GM23338 (cell line): Measurements from ENCODE around the gene PLIN4. TPM values are rescaled to one million over a fixed set of nuclear protein-coding genes. Genes with fewer than 3 reads are reported as not detected.

ENCODE experiments used
- ATAC-seq: fragments of 200-7000 bp; cut with Tn5 transposase; 3 replicates; pipeline ENCODE4 v1.9.1; 2020
- DNase-seq: peaks from one replicate; pipeline ENCODE4 v3.0.0-alpha.2; 2015; ENCODE audit warnings: low spot score
- H2AFZ ChIP-seq: fragments of 200-600 bp; sonication (generic); 2 replicates; pipeline ENCODE4 v1.8.0; 2016; ENCODE audit warnings: antibody characterized with exemption, mild to moderate bottlenecking, moderate library complexity
- H3F3A ChIP-seq: fragments of 200-600 bp; sonication (generic); replicated peaks from 2 replicates; pipeline ENCODE4 v1.8.0; 2017; ENCODE audit warnings: antibody characterized with exemption, mixed run types, low read depth
- H3K27ac ChIP-seq: fragments of 200-600 bp; sonication (generic); 2 replicates; pipeline ENCODE4 v1.6.1; 2016; ENCODE audit warnings: low read depth
- H3K27me3 ChIP-seq: fragments of 200-600 bp; sonication (generic); 2 replicates; pipeline ENCODE4 v1.8.0; 2016; ENCODE audit warnings: mild to moderate bottlenecking, mixed run types, moderate library complexity; ENCODE audit not compliant: insufficient read depth
- H3K36me3 ChIP-seq: fragments of 200-600 bp; sonication (generic); 2 replicates; pipeline ENCODE4 v1.8.0; 2016; ENCODE audit warnings: mild to moderate bottlenecking; ENCODE audit not compliant: insufficient read depth
- H3K4me1 ChIP-seq: fragments of 200-600 bp; sonication (generic); 2 replicates; pipeline ENCODE4 v1.8.0; 2016; ENCODE audit warnings: mild to moderate bottlenecking, moderate library complexity; ENCODE audit not compliant: insufficient read depth
- H3K4me2 ChIP-seq: fragments of 200-600 bp; sonication (generic); 2 replicates; pipeline ENCODE4 v1.7.1; 2017; ENCODE audit warnings: mixed run types
- H3K4me3 ChIP-seq: fragments of 200-600 bp; sonication (generic); 2 replicates; pipeline ENCODE4 v1.6.1; 2016; ENCODE audit warnings: mixed run types
- H3K79me2 ChIP-seq: fragments of 200-600 bp; sonication (generic); replicated peaks from 2 replicates; pipeline ENCODE4 v1.8.0; 2017; ENCODE audit warnings: mild to moderate bottlenecking; ENCODE audit not compliant: insufficient read depth
- H3K9me2 ChIP-seq: fragments of 200-600 bp; sonication (generic); 2 replicates; pipeline ENCODE4 v1.8.0; 2017; ENCODE audit not compliant: insufficient read depth
- H4K20me1 ChIP-seq: fragments of 200-600 bp; sonication (generic); replicated peaks from 2 replicates; pipeline ENCODE4 v1.8.0; 2017; ENCODE audit warnings: mild to moderate bottlenecking; ENCODE audit not compliant: insufficient read depth
- H3K27ac Mint-ChIP-seq: 2 replicates; pipeline ENCODE4 v1.8.0; 2020; ENCODE audit warnings: inconsistent platforms, mild to moderate bottlenecking, moderate library complexity, mixed read lengths
- H3K27me3 Mint-ChIP-seq: 3 replicates; pipeline ENCODE4 v1.8.0; 2022; ENCODE audit warnings: low read depth, mild to moderate bottlenecking, moderate library complexity, mixed read lengths, inconsistent platforms; ENCODE audit not compliant: insufficient read depth, poor library complexity
- H3K36me3 Mint-ChIP-seq: 3 replicates; pipeline ENCODE4 v1.8.0; 2021; ENCODE audit warnings: low read depth, mild to moderate bottlenecking, inconsistent platforms, moderate library complexity, mixed read lengths
- H3K4me1 Mint-ChIP-seq: 3 replicates; pipeline ENCODE4 v1.8.0; 2020; ENCODE audit warnings: mild to moderate bottlenecking, inconsistent platforms, mixed read lengths
- H3K4me3 Mint-ChIP-seq: 3 replicates; pipeline ENCODE4 v1.8.0; 2021; ENCODE audit warnings: moderate library complexity, mild to moderate bottlenecking, inconsistent platforms, mixed read lengths
- H3K9me3 Mint-ChIP-seq: 3 replicates; pipeline ENCODE4 v1.8.0; 2020; ENCODE audit warnings: moderate library complexity, mild to moderate bottlenecking, inconsistent platforms, mixed read lengths
- CREB1 ChIP-seq: fragments of 250-450 bp; sonication (Bioruptor Pico); IDR thresholded peaks from 2 replicates; pipeline ENCODE4 v1.5.0; 2020; ENCODE audit warnings: low read depth, mild to moderate bottlenecking, moderate library complexity
- POLR2AphosphoS5 ChIP-seq: IDR thresholded peaks from 2 replicates; pipeline ENCODE4 v1.6.1; 2016; ENCODE audit warnings: antibody characterized with exemption, low read depth
- STAT1 ChIP-seq: IDR thresholded peaks from one replicate; pipeline ENCODE4 v1.6.1; 2016; ENCODE audit warnings: antibody characterized with exemption; ENCODE audit not compliant: unreplicated experiment
- polyA plus RNA-seq: library from polyadenylated mRNA; unstranded; fragments of >200 nt; fragmentation: Nextera tagmentation; extraction: Ambion mirVana; gene quantifications from 2 replicates; pipeline ENCODE4 v1.2.1, GENCODE V29; 2016
- total RNA-seq: library from RNA; depleted of rRNA; stranded (reverse); fragments of >200 nt; shearing (Covaris generic); gene quantifications from 2 replicates; pipeline ENCODE4 v1.2.3, GENCODE V29; 2014
- TF ChIP-seq, protein P1 (sequence below): fragments of 250-450 bp; sonication (Bioruptor Pico); IDR thresholded peaks from 2 replicates; pipeline ENCODE4 v1.5.0; 2020; ENCODE audit warnings: mild to moderate bottlenecking, moderate library complexity
- TF ChIP-seq, protein P2 (sequence below), 2 experiments: fragments of 200-600 bp in 1 of 2; sonication (generic) in 1 of 2; conservative IDR thresholded peaks; 2 replicates each; pipeline versions ENCODE4 v1.5.1 to v1.6.1; 2016 to 2017; ENCODE audit warnings: antibody characterized with exemption in 2 of 2, low read depth in 2 of 2, mild to moderate bottlenecking in 2 of 2, moderate library complexity in 1 of 2

Gene PLIN4
- total and polyA plus RNA-seq, 2 experiments from 2014 or later: 0.19 to 0.59 TPM

DNA sequence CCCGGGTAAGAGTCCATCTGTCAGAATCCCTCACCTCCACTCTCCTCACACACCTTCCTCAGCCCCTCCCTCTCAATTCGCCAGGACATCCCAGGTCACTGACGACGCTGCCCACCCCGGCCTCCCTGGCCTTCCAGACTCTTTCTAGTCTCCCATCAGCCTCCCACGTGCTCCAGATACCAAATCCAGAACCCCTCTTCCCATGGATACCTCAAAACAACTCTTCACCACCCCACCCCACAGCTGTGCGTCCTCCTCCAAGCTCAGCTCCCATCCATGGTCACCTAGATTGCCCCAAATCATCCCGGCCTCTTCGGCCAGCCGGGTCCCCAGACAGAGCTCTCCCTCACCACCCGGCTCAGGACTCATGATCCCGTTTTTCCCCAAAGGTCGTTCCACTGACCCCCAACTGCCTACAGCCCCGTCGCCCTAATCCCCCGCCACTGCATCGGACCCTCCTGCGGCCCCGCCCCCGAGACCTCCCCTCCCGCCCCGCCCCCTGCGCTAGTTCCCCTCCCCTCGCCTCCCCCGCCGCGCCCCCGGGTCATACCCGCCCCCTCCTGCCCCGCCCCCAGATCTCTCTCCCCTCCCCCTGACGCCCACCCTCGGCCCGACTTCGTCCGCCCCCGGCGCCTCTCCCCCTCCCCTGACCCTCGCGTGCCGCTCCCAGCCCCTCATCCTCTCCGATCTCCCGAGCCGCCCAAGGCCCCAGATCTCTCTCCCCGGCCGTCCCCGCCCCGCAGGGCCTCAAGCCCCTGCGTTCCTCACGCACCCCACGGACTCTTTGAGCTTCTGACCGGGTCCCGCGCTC lies 61.2 kb downstream of the PLIN4 start:
- H3F3A ChIP-seq: no peaks in the 10 kb centered on the region
- DNase-seq (peak; percentile 85), ATAC-seq (peak; percentile 46)
- no peaks in the 10 kb centered on the region for H3K9me3 Mint-ChIP-seq
- H3K4me1 ChIP-seq: peaks cover 12% of the 10 kb centered on the region
- peak overlapping the region; percentile 92; the same call in 1 of the 2 replicates for H3K27ac ChIP-seq
- peak overlapping the region; percentile 84 for H2AFZ ChIP-seq
- peaks cover 5% of the 10 kb centered on the region; the same call in 1 of the 3 replicates for H3K36me3 Mint-ChIP-seq
- H3K27me3 ChIP-seq: no peaks in the 10 kb centered on the region
- H3K27me3 Mint-ChIP-seq: peaks cover 25% of the 10 kb centered on the region
- peak overlapping the region; percentile 98 for H3K4me2 ChIP-seq
- H3K4me1 Mint-ChIP-seq: peaks cover 11% of the 10 kb centered on the region
- H3K9me2 ChIP-seq: no peaks in the 10 kb centered on the region
- 0 out of 2 replicates have a peak, but pooled peaks cover 4% of the 10 kb centered on the region for H3K79me2 ChIP-seq
- H4K20me1 ChIP-seq: no peaks in the 10 kb centered on the region; the same call in 1 of the 2 replicates
- peak overlapping the region; percentile 96 for H3K27ac Mint-ChIP-seq
- no peaks in the 10 kb centered on the region for H3K36me3 ChIP-seq
- peak overlapping the region; percentile 80 for H3K4me3 Mint-ChIP-seq
- H3K4me3 ChIP-seq: peak overlapping the region; percentile 77
- TF ChIP-seq CREB1 (CRISPR knock-in tag): no peak
- TF ChIP-seq, protein P1, sequence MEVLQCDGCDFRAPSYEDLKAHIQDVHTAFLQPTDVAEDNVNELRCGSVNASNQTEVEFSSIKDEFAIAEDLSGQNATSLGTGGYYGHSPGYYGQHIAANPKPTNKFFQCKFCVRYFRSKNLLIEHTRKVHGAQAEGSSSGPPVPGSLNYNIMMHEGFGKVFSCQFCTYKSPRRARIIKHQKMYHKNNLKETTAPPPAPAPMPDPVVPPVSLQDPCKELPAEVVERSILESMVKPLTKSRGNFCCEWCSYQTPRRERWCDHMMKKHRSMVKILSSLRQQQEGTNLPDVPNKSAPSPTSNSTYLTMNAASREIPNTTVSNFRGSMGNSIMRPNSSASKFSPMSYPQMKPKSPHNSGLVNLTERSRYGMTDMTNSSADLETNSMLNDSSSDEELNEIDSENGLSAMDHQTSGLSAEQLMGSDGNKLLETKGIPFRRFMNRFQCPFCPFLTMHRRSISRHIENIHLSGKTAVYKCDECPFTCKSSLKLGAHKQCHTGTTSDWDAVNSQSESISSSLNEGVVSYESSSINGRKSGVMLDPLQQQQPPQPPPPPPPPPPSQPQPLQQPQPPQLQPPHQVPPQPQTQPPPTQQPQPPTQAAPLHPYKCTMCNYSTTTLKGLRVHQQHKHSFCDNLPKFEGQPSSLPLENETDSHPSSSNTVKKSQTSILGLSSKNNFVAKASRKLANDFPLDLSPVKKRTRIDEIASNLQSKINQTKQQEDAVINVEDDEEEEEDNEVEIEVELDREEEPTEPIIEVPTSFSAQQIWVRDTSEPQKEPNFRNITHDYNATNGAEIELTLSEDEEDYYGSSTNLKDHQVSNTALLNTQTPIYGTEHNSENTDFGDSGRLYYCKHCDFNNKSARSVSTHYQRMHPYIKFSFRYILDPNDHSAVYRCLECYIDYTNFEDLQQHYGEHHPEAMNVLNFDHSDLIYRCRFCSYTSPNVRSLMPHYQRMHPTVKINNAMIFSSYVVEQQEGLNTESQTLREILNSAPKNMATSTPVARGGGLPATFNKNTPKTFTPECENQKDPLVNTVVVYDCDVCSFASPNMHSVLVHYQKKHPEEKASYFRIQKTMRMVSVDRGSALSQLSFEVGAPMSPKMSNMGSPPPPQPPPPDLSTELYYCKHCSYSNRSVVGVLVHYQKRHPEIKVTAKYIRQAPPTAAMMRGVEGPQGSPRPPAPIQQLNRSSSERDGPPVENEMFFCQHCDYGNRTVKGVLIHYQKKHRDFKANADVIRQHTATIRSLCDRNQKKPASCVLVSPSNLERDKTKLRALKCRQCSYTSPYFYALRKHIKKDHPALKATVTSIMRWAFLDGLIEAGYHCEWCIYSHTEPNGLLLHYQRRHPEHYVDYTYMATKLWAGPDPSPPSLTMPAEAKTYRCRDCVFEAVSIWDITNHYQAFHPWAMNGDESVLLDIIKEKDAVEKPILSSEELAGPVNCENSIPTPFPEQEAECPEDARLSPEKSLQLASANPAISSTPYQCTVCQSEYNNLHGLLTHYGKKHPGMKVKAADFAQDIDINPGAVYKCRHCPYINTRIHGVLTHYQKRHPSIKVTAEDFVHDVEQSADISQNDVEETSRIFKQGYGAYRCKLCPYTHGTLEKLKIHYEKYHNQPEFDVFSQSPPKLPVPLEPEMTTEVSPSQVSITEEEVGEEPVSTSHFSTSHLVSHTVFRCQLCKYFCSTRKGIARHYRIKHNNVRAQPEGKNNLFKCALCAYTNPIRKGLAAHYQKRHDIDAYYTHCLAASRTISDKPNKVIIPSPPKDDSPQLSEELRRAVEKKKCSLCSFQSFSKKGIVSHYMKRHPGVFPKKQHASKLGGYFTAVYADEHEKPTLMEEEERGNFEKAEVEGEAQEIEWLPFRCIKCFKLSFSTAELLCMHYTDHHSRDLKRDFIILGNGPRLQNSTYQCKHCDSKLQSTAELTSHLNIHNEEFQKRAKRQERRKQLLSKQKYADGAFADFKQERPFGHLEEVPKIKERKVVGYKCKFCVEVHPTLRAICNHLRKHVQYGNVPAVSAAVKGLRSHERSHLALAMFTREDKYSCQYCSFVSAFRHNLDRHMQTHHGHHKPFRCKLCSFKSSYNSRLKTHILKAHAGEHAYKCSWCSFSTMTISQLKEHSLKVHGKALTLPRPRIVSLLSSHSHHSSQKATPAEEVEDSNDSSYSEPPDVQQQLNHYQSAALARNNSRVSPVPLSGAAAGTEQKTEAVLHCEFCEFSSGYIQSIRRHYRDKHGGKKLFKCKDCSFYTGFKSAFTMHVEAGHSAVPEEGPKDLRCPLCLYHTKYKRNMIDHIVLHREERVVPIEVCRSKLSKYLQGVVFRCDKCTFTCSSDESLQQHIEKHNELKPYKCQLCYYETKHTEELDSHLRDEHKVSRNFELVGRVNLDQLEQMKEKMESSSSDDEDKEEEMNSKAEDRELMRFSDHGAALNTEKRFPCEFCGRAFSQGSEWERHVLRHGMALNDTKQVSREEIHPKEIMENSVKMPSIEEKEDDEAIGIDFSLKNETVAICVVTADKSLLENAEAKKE (CRISPR knock-in tag): no peak
- TF ChIP-seq, protein P2, sequence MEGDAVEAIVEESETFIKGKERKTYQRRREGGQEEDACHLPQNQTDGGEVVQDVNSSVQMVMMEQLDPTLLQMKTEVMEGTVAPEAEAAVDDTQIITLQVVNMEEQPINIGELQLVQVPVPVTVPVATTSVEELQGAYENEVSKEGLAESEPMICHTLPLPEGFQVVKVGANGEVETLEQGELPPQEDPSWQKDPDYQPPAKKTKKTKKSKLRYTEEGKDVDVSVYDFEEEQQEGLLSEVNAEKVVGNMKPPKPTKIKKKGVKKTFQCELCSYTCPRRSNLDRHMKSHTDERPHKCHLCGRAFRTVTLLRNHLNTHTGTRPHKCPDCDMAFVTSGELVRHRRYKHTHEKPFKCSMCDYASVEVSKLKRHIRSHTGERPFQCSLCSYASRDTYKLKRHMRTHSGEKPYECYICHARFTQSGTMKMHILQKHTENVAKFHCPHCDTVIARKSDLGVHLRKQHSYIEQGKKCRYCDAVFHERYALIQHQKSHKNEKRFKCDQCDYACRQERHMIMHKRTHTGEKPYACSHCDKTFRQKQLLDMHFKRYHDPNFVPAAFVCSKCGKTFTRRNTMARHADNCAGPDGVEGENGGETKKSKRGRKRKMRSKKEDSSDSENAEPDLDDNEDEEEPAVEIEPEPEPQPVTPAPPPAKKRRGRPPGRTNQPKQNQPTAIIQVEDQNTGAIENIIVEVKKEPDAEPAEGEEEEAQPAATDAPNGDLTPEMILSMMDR (conservative IDR thresholded peaks at IDR 0.05; ENCODE audit: low read depth in 2 of 2): no peak
- no peak for TF ChIP-seq STAT1
- no peak for TF ChIP-seq POLR2AphosphoS5
